ENCODE measurements around the gene PODN.

- TF ChIP-seq POLR2A (IDR thresholded peaks at IDR 0.05) (no peak), CTCF (IDR thresholded peaks at IDR 0.05) (no peak)
These were observed 12.4 kb upstream of the PODN start for GRCh38 chr1:53049574-53049967.
